IMR-90 (cell line): ENCODE data around the gene DKK3. TPM values are rescaled to one million over a fixed set of nuclear protein-coding genes. Genes with fewer than 3 reads are reported as not detected.

ENCODE experiments used
- ATAC-seq: fragments of 200-7000 bp; cut with Tn5 transposase; 2 replicates; pipeline ENCODE4 v1.9.1; 2020; ENCODE audit warnings: low read depth, mild to moderate bottlenecking, moderate library complexity
- BruUV-seq: library from RNA; stranded (reverse); fragments of 400-500 nt; replicated peaks from 2 replicates; lab custom pipeline; 2021; lab: Mats Ljungman, UMichigan
- CTCF ChIA-PET: fragments of 300-600 bp; formaldehyde crosslinking; extraction: SDS; loops from one replicate; lab custom pipeline; 2021; ENCODE audit warnings: antibody characterized with exemption; lab: Yijun Ruan, JAX
- POLR2A ChIA-PET: fragments of 300-600 bp; sonication (Branson Sonifier 250); formaldehyde crosslinking; loops from one replicate; lab custom pipeline; 2022; ENCODE audit warnings: antibody characterized with exemption; ENCODE audit not compliant: unreplicated experiment; lab: Charles Lee
- DNase-seq: peaks from one replicate; pipeline ENCODE4 v3.0.0; 2013
- H2AFZ ChIP-seq: replicated peaks from 2 replicates; pipeline ENCODE3; 2013; ENCODE audit warnings: low read length, mild to moderate bottlenecking; ENCODE audit not compliant: poor library complexity
- H2AK5ac ChIP-seq: 2 replicates; pipeline ENCODE4 v1.6.1; 2013; ENCODE audit warnings: low read depth, low read length, inconsistent platforms
- H2AK9ac ChIP-seq: replicated peaks from 2 replicates; pipeline ENCODE3; 2013; ENCODE audit warnings: mild to moderate bottlenecking, low read depth, low read length, moderate library complexity; ENCODE audit not compliant: poor library complexity
- H2BK120ac ChIP-seq: 2 replicates; pipeline ENCODE4 v1.6.1; 2013; ENCODE audit warnings: low read depth, low read length, inconsistent platforms
- H2BK15ac ChIP-seq: 3 replicates; pipeline ENCODE4 v1.6.1; 2013; ENCODE audit warnings: low read depth, low read length, inconsistent platforms
- H2BK20ac ChIP-seq: 2 replicates; pipeline ENCODE4 v1.6.1; 2013; ENCODE audit warnings: low read depth, mild to moderate bottlenecking, inconsistent platforms, low read length, moderate library complexity
- H2BK5ac ChIP-seq: 2 replicates; pipeline ENCODE4 v1.6.1; 2013; ENCODE audit warnings: mild to moderate bottlenecking, low read depth, low read length, inconsistent platforms; ENCODE audit not compliant: poor library complexity, severe bottlenecking
- H3K14ac ChIP-seq: replicated peaks from 2 replicates; pipeline ENCODE4 v1.6.1; 2013; ENCODE audit warnings: low read depth, low read length, inconsistent platforms
- H3K18ac ChIP-seq: 2 replicates; pipeline ENCODE4 v1.6.1; 2013; ENCODE audit warnings: low read depth, low read length, control low read depth
- H3K23ac ChIP-seq: 2 replicates; pipeline ENCODE4 v1.6.1; 2013; ENCODE audit warnings: low read depth, low read length, inconsistent platforms
- H3K27ac ChIP-seq: 2 replicates; pipeline ENCODE4 v1.5.1; 2013; ENCODE audit warnings: mild to moderate bottlenecking, control low read depth, low read length; ENCODE audit not compliant: insufficient read depth
- H3K27me3 ChIP-seq: 2 replicates; pipeline ENCODE4 v1.6.1; 2013; ENCODE audit warnings: low read length; ENCODE audit not compliant: control insufficient read depth, insufficient read depth
- H3K36me3 ChIP-seq: 2 replicates; pipeline ENCODE4 v1.6.1; 2013; ENCODE audit warnings: low read length, mixed read lengths; ENCODE audit not compliant: control insufficient read depth, insufficient read depth
- H3K4ac ChIP-seq: 2 replicates; pipeline ENCODE4 v1.6.1; 2013; ENCODE audit warnings: low read depth, low read length, inconsistent platforms
- H3K4me1 ChIP-seq: 2 replicates; pipeline ENCODE4 v1.6.1; 2013; ENCODE audit warnings: low read length, mixed read lengths; ENCODE audit not compliant: control insufficient read depth, insufficient read depth
- H3K4me2 ChIP-seq: 2 replicates; pipeline ENCODE4 v1.6.1; 2013; ENCODE audit warnings: low read depth, mild to moderate bottlenecking, control low read depth, low read length, moderate library complexity
- H3K4me3 ChIP-seq: 2 replicates; pipeline ENCODE4 v1.5.1; 2013; ENCODE audit warnings: low read depth, mild to moderate bottlenecking, control low read depth, low read length, moderate library complexity; ENCODE audit not compliant: insufficient read depth
- H3K56ac ChIP-seq: 2 replicates; pipeline ENCODE4 v1.6.1; 2013; ENCODE audit warnings: low read length, inconsistent platforms; ENCODE audit not compliant: insufficient read depth; ENCODE audit errors: extremely low read depth
- H3K79me1 ChIP-seq, 2 experiments: 2 replicates each; pipeline ENCODE4 v1.6.1; 2013; ENCODE audit warnings: low read length in 2 of 2, inconsistent platforms in 1 of 2, low read depth in 1 of 2
- H3K9ac ChIP-seq: 2 replicates; pipeline ENCODE4 v1.6.1; 2013; ENCODE audit warnings: low read depth, low read length, control low read depth
- H3K9me1 ChIP-seq: 2 replicates; pipeline ENCODE4 v1.6.1; 2013; ENCODE audit warnings: low read length, inconsistent platforms; ENCODE audit not compliant: insufficient read depth
- H3K9me3 ChIP-seq: 2 replicates; pipeline ENCODE4 v1.6.1; 2013; ENCODE audit warnings: low read length; ENCODE audit not compliant: control insufficient read depth, insufficient read depth
- H4K20me1 ChIP-seq: 2 replicates; pipeline ENCODE4 v1.6.1; 2013; ENCODE audit warnings: low read length, inconsistent platforms; ENCODE audit not compliant: insufficient read depth
- H4K5ac ChIP-seq: 2 replicates; pipeline ENCODE4 v1.6.1; 2013; ENCODE audit warnings: mild to moderate bottlenecking, low read depth, low read length, control low read depth
- H4K8ac ChIP-seq, 2 experiments: 2 replicates each; pipeline ENCODE4 v1.6.1; 2013; ENCODE audit warnings: low read depth in 2 of 2, low read length in 2 of 2, control low read depth in 1 of 2, inconsistent platforms in 1 of 2
- H4K91ac ChIP-seq: 2 replicates; pipeline ENCODE4 v1.6.1; 2013; ENCODE audit warnings: low read depth, low read length, inconsistent platforms; ENCODE audit not compliant: insufficient read depth
- ELK1 ChIP-seq: fragments of 150-350 bp; IDR thresholded peaks from 2 replicates; pipeline ENCODE4 v1.6.1; 2016; ENCODE audit warnings: low read depth, mild to moderate bottlenecking, low read length, moderate library complexity, borderline replicate concordance
- RCOR1 ChIP-seq: IDR thresholded peaks from 2 replicates; pipeline ENCODE4 v1.6.1; 2012; ENCODE audit warnings: mild to moderate bottlenecking, low read length, improper control_type of control experiment; ENCODE audit not compliant: insufficient replicate concordance
- USF2 ChIP-seq: fragments of 150-350 bp; IDR thresholded peaks from 2 replicates; pipeline ENCODE4 v1.6.1; 2017; ENCODE audit warnings: mild to moderate bottlenecking, antibody characterized with exemption, low read length, low read depth
- WGBS, 2 experiments: methylation state at CpG; one replicate each; pipeline versions ENCODE4 v1.1.5 to v1.1.7; 2013; ENCODE audit warnings: missing lambda C conversion rate in 2 of 2; ENCODE audit not compliant: insufficient read length in 1 of 2; ENCODE audit errors: extremely low coverage in 2 of 2; 5-methylcytosine and 5-hydroxymethylcytosine counted together
- dilution Hi-C: fragments of 300-500 bp; cut with HindIII; formaldehyde crosslinking; loops from one replicate; pipeline ENCODE4 v1.14.3; 2018; ENCODE audit warnings: low sequenced_read_pairs; ENCODE audit not compliant: unreplicated experiment
- in situ Hi-C: fragments of 300-500 bp; cut with MboI; formaldehyde crosslinking; loops from 3 replicates; pipeline ENCODE4 v1.14.3; 2019; ENCODE audit warnings: low sequenced_read_pairs, inconsistent platforms, mixed read lengths
- intact Hi-C: fragments of 100-400 bp; cut with micrococcal nuclease; formaldehyde crosslinking; loops from 2 replicates; pipeline ENCODE4 v1.10.0; 2022
- polyA plus RNA-seq, 3 experiments: library from polyadenylated mRNA; depleted of rRNA; stranded (reverse); fragments of >200 nt; gene quantifications; 2 replicates each; pipeline ENCODE4 v1.2.3, GENCODE V29; 2012; ENCODE audit warnings: low replicate concordance in 1 of 3
- total RNA-seq: library from RNA; depleted of rRNA; stranded (reverse); fragments of >200 nt; gene quantifications from 2 replicates; pipeline ENCODE4 v1.2.3, GENCODE V29; 2012

DKK3 gene
- total and polyA plus RNA-seq, 2 of the 4 experiments (the other 2 are of a cell fraction): 453 to 964 TPM

GRCh38 chr11:11969380-11970215 lies 38.8 kb downstream of the DKK3 start:
- Histone ChIP-seq H2BK15ac (no peak overlapping the region), H3K4me2 (no peak overlapping the region), H3K4me1 (peaks cover 20% of the 10 kb centered on the region), H3K4ac (peak overlapping the region; percentile 58; the same call in 1 of the 2 replicates), H2AK5ac (peak overlapping the region; percentile 23), H2BK20ac (no peak overlapping the region), H3K9ac (no peak overlapping the region), H3K4me3 (no peak overlapping the region), H2BK5ac (no peak overlapping the region), H2AK9ac (no peak overlapping the region), H3K79me1 (peaks cover 38 to 89% of the 10 kb centered on the region in 2 experiments), H3K27me3 (no peaks in the 10 kb centered on the region), H3K9me3 (no peaks in the 10 kb centered on the region), H3K36me3 (peaks cover 42% of the 10 kb centered on the region), H3K27ac (no peak overlapping the region), H4K8ac (no peak overlapping the region), H3K9me1 (peaks cover 35% of the 10 kb centered on the region), H3K14ac (no peak overlapping the region), H4K20me1 (peaks cover 13% of the 10 kb centered on the region; the same call in 1 of the 2 replicates), H3K18ac (no peak overlapping the region), H4K5ac (no peak overlapping the region), H2BK120ac (no peak overlapping the region), H3K23ac (0 out of 2 replicates have a peak overlapping the region, but pooled peaks have one; percentile 8), H4K91ac (no peak overlapping the region), H3K56ac (no peak overlapping the region), H2AFZ (no peak overlapping the region)
- no peak for TF ChIP-seq RCOR1
- no peak for TF ChIP-seq USF2
- TF ChIP-seq ELK1: no peak
- CTCF ChIA-PET: no interaction called here
- intact Hi-C loops: no loop called here
- in situ Hi-C loops: no loop called here
- 91% methylated on average over 12 of the region's 19 CpGs; no CpG with 5 or more reads in 1 of the 2 experiments for WGBS, 2 experiments
- DNase-seq: no peak
- POLR2A ChIA-PET: no interaction called here
- ATAC-seq: no peak
- dilution Hi-C loops: no loop called here
- BruUV-seq: no TSS peak
